ENCODE results near the gene SERINC5.
"Not testable (repeated sequence)": the region's sequence is repeated elsewhere in the genome, so short reads cannot be mapped to it uniquely, and the experiment has no call there.

DNA sequence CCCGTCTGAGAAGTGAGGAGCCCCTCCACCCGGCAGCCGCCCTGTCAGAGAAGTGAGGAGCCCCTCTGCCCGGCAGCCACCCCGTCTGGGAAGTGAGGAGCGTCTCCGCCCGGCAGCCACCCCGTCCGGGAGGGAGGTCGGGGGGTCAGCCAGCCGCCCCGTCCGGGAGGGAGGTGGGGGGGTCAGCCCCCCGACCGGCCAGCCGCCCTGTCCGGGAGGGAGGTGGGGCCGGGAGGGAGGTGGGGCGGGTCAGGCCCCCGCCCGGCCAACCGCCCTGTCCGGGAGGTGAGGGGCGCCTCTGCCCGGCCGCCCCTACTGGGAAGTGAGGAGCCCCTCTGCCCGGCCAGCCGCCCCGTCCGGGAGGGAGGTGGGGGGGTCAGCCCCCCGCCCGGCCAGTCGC lies 45.5 kb upstream of the SERINC5 start:
- TF ChIP-seq CTCF, POLR2A (IDR thresholded peaks at IDR 0.05): not testable (repeated sequence)

All from body of pancreas (tissue), 4 donors.